Measurements from ENCODE around the gene BCL7C.
A peak's percentile ranks its signal among the peaks of the same experiment; 100 is the strongest.

BCL7C gene

DNA sequence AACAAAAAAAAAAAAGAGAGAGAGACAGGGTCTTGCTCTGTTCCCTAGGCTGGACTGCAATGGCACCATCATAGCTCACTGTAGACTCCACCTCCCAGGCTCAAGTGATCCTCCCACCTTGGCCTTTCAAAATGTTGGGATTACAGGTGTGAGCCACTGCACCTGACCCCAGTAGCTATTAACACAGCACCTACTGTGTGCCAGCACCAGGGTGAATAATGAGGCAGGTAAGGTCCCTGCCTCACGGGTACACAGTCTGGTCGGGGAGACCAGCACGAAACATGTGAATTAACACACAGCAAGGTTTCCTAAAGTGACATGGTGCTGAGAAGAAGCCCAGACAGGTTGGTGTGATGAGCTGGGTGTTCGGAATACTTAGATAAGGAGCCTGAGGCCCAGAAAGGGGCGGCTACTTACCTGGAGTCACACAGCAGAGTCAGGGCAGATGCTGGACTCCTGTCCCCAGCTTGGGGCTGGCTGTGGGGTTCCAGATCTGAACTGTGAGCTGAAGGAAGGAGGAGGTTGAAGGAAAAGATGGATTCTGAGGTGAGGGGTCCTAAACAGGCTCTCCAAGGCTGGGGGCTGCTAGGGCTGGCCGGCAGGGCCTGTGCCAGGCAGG is 19.0 kb upstream of the BCL7C start:
- Histone ChIP-seq H3K4me1 (no peaks in the 10 kb centered on the region), H3K27me3 (no peaks in the 10 kb centered on the region), H3K4me3 (no peak overlapping the region), H3K27ac (no peak overlapping the region), H3K9me3 (no peaks in the 10 kb centered on the region), H3K36me3 (no peaks in the 10 kb centered on the region)
- DNase-seq: no peak
- intact Hi-C loops (cut with DNase I; ENCODE audit: low total_unique reads): no loop called here
- TF ChIP-seq, protein P1, sequence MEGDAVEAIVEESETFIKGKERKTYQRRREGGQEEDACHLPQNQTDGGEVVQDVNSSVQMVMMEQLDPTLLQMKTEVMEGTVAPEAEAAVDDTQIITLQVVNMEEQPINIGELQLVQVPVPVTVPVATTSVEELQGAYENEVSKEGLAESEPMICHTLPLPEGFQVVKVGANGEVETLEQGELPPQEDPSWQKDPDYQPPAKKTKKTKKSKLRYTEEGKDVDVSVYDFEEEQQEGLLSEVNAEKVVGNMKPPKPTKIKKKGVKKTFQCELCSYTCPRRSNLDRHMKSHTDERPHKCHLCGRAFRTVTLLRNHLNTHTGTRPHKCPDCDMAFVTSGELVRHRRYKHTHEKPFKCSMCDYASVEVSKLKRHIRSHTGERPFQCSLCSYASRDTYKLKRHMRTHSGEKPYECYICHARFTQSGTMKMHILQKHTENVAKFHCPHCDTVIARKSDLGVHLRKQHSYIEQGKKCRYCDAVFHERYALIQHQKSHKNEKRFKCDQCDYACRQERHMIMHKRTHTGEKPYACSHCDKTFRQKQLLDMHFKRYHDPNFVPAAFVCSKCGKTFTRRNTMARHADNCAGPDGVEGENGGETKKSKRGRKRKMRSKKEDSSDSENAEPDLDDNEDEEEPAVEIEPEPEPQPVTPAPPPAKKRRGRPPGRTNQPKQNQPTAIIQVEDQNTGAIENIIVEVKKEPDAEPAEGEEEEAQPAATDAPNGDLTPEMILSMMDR (IDR thresholded peaks at IDR 0.05): no peak

DNA sequence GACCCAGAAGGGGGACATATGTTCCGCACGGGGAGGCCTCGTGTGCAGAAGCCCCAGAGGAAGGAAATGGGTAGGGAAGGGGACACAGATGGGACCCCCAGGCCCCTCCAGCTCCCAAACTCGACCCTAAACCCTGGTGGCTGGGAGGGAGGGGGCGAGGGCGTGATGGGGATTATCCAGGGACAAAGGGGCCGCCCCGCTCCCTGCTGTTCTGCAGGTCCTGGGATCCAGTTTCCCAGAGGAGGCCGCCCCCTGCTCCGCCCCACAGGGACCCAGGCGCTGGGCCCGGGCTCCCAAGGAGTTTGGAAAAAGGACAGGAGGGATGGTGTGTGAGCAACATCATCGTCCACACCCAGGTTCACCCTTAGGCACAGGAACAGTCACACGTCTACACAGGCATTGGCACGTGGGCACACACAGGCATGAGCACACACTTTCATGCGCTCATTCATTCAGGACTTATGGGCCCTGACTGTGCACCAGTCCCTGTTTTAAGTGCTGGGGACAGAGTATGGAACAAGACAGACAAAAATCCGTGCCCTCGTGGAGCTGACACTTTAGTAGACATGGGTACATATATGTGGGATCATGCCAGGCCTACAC is 16.7 kb upstream of the BCL7C start:
- Histone ChIP-seq H3K27me3 (no peaks in the 10 kb centered on the region), H3K9me3 (no peaks in the 10 kb centered on the region), H3K36me3 (no peaks in the 10 kb centered on the region), H3K4me3 (no peak overlapping the region), H3K27ac (no peak overlapping the region), H3K4me1 (no peaks in the 10 kb centered on the region)
- intact Hi-C loops (cut with DNase I; ENCODE audit: low total_unique reads): no loop called here
- no peak for DNase-seq
- TF ChIP-seq, protein P1 (IDR thresholded peaks at IDR 0.05): no peak

DNA sequence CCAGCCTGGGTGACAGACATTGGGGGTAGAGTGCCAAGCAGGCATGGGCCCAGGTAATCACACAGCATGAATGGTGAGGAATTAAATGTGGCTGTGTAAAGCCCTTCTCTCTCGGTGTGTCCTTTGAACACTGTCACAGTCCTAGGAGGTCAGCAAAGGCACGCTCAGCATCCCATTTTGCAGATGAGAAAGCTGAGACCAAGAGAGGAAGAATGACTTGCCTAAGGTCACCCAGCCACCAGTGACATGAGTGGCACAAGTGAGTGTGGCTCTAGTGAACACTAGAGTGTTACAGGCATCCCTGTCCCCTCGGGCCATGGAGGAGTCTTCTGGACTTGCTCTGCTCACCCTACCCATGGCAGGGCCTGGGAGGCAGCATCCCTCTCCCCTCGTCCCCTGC is 13.2 kb upstream of the BCL7C start:
- intact Hi-C loops (cut with DNase I; ENCODE audit: low total_unique reads): no loop called here
- H3K9me3 ChIP-seq: no peaks in the 10 kb centered on the region
- no peaks in the 10 kb centered on the region for H3K27me3 ChIP-seq

DNA sequence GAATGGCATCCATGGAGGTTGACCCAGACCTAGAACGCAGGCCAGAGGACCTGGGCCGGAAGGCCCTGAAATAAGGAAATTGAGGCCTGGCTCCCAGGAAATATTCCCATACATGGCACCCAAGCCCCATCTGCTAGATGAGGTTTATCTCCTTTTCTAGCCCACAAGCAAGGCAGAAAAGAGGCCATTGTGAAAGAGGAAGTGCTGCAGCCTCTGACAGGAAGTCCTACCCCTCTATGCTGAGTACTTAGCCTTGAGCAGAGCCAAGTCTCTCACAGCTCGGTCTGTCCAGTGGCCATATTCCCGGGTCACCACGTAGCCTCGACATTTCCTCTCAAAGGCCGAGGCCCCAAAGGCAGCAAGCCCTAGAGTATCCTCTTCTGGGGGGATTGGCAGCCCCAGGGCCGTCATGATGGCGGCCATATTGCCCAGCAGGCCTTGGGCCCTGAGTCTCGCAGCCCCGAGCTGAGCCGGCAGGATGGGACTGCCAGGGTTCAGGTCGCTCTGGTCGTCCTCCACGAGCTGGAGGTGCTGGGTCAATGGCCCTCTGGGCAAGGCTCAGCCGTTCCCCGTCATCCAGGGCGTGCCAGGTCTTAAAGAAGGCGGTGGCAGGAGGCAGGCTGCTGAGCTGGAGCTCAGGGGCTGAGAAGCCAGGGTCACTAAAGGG is 10.4 kb upstream of the BCL7C start:
- Histone ChIP-seq H3K27ac (no peak overlapping the region), H3K4me3 (no peak overlapping the region), H3K4me1 (peaks cover 0 to 18% (median 6%) of the 10 kb centered on the region in 4 donors), H3K36me3 (peaks cover 0 to 5% (median 0%) of the 10 kb centered on the region in 3 donors), H3K27me3 (no peaks in the 10 kb centered on the region), H3K9me3 (no peaks in the 10 kb centered on the region)
- no peak for DNase-seq
- intact Hi-C loops (cut with DNase I; ENCODE audit: low total_unique reads): loop anchor here (5.0 kb wide), 1 partner anchor 62 kb away; no protein-coding TSS in a partner anchor
- TF ChIP-seq, protein P1 (IDR thresholded peaks at IDR 0.05): no peak

More for the DNA sequence above, 13.2 kb upstream of the BCL7C start:
- peaks cover 0 to 8% (median 2%) of the 10 kb centered on the region in 4 donors for H3K4me1 ChIP-seq
- no peak overlapping the region for H3K27ac ChIP-seq
- H3K4me3 ChIP-seq: no peak overlapping the region
- TF ChIP-seq, protein P1 (IDR thresholded peaks at IDR 0.05): no peak
- no peaks in the 10 kb centered on the region for H3K36me3 ChIP-seq
- DNase-seq: no peak

DNA sequence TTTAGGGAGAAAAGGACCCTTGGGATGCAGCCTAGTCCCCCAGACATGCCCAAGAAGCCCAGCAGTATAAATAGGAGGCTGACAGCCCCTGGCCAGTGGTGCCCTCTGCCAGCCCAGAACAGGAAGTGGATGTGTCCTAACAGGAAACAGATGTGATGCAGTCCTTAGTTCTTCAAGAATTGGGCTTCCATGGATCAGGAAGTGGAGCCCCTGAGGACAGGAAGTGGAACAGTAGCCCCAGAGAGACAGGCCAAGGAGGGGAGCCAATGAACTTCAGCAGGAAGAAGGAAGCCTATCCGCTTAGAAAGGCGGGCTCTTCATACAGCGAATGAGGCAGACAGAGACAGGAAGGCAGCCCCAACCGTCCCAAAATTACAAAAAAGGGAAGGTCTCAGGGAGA is 9.7 kb upstream of the BCL7C start:
- Histone ChIP-seq H3K27me3 (no peaks in the 10 kb centered on the region), H3K36me3 (peaks cover 0 to 5% (median 0%) of the 10 kb centered on the region in 3 donors), H3K4me1 (peaks cover 0 to 18% (median 6%) of the 10 kb centered on the region in 4 donors), H3K4me3 (no peak overlapping the region), H3K27ac (peak overlapping the region in 1 of 2 donors; percentile 86), H3K9me3 (no peaks in the 10 kb centered on the region)
- intact Hi-C loops (cut with DNase I; ENCODE audit: low total_unique reads): loop anchor here (5.0 kb wide), 1 partner anchor 61 kb away; no protein-coding TSS in a partner anchor
- TF ChIP-seq, protein P1 (IDR thresholded peaks at IDR 0.05): no peak
- peak in 1 of 2 donors; percentile 67 for DNase-seq

Measured in tibial artery (tissue), 4 donors.